ENCODE results near the gene HIPK3.
"Not testable (repeated sequence)": the region's sequence is repeated elsewhere in the genome, so short reads cannot be mapped to it uniquely, and the experiment has no call there.

HIPK3 gene

GRCh38 chr11:33294797-33295196 lies 37.6 kb downstream of the HIPK3 start:
- no peak for DNase-seq (ENCODE audit: low spot score in 2 of 2)
- Histone ChIP-seq H3K9me3 (no peaks in the 10 kb centered on the region), H3K27me3 (ENCODE audit: low read depth) (no peaks in the 10 kb centered on the region), H3K4me1 (peaks cover 1% of the 10 kb centered on the region; the same call in 1 of the 2 replicates), H3K36me3 (replicated peaks) (peaks cover 1% of the 10 kb centered on the region; the same call in 1 of the 2 replicates), H3K4me3 (no peak overlapping the region)
- in situ Hi-C loops (cut with MboI; ENCODE audit: low sequenced_read_pairs) = no loop called here

- Histone ChIP-seq H3K36me3 (replicated peaks) (no peaks in the 10 kb centered on the region), H3K27me3 (ENCODE audit: low read depth) (no peaks in the 10 kb centered on the region), H3K9me3 (no peaks in the 10 kb centered on the region), H3K4me1 (no peaks in the 10 kb centered on the region), H3K4me3 (no peak overlapping the region)
- no peak for DNase-seq (ENCODE audit: low spot score in 2 of 2)
- in situ Hi-C loops (cut with MboI; ENCODE audit: low sequenced_read_pairs) = no loop called here
These were observed 39.5 kb downstream of the HIPK3 start for GRCh38 chr11:33296695-33297094.

- H3K27me3 ChIP-seq (ENCODE audit: low read depth) = no peaks in the 10 kb centered on the region
- no peak for DNase-seq (ENCODE audit: low spot score in 2 of 2)
- no peaks in the 10 kb centered on the region for H3K36me3 ChIP-seq (replicated peaks)
- no peaks in the 10 kb centered on the region for H3K9me3 ChIP-seq
- no peak overlapping the region for H3K4me3 ChIP-seq
- in situ Hi-C loops (cut with MboI; ENCODE audit: low sequenced_read_pairs) = no loop called here
- H3K4me1 ChIP-seq = peaks cover 18% of the 10 kb centered on the region
These were observed 46.4 kb downstream of the HIPK3 start for GRCh38 chr11:33303541-33303940.

- H3K27me3 ChIP-seq (ENCODE audit: low read depth); H3K4me3 ChIP-seq; in situ Hi-C loops (cut with MboI; ENCODE audit: low sequenced_read_pairs); H3K36me3 ChIP-seq (replicated peaks); DNase-seq (ENCODE audit: low spot score in 2 of 2); H3K9me3 ChIP-seq: not testable (repeated sequence)
- H3K4me1 ChIP-seq = peaks cover 38% of the 10 kb centered on the region
These were observed 49.6 kb downstream of the HIPK3 start for GRCh38 chr11:33306821-33307220.

DNA sequence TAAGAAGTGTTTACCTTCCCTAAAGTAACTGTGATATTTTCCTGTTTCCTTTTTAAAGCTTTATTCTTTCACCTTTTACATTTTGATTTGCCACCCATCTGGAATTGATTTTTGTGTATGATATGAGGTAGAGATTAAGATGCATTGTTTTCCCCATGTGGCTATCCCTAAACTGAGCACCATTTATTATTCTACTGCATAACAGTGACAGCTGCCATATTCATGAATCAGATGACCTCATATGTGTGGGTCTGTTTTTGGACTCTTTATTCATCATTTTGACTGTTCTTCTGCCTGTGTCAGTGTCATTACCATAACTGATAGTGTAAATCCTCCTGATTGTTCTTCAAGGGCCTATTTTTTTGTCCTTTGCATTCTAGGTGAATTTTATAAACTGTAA lies 50.8 kb downstream of the HIPK3 start:
- H3K4me3 ChIP-seq = no peak overlapping the region
- H3K9me3 ChIP-seq = no peaks in the 10 kb centered on the region
- no peak for DNase-seq (ENCODE audit: low spot score in 2 of 2)
- H3K27me3 ChIP-seq (ENCODE audit: low read depth) = no peaks in the 10 kb centered on the region
- in situ Hi-C loops (cut with MboI; ENCODE audit: low sequenced_read_pairs) = no loop called here
- peaks cover 42% of the 10 kb centered on the region for H3K4me1 ChIP-seq
- no peaks in the 10 kb centered on the region for H3K36me3 ChIP-seq (replicated peaks)

GRCh38 chr11:33309118-33309517 lies 51.9 kb downstream of the HIPK3 start:
- Histone ChIP-seq H3K9me3 (no peaks in the 10 kb centered on the region), H3K4me3 (no peak overlapping the region), H3K36me3 (replicated peaks) (no peaks in the 10 kb centered on the region), H3K4me1 (peaks cover 38% of the 10 kb centered on the region), H3K27me3 (ENCODE audit: low read depth) (no peaks in the 10 kb centered on the region)
- DNase-seq (ENCODE audit: low spot score in 2 of 2) = no peak
- in situ Hi-C loops (cut with MboI; ENCODE audit: low sequenced_read_pairs) = no loop called here

DNA sequence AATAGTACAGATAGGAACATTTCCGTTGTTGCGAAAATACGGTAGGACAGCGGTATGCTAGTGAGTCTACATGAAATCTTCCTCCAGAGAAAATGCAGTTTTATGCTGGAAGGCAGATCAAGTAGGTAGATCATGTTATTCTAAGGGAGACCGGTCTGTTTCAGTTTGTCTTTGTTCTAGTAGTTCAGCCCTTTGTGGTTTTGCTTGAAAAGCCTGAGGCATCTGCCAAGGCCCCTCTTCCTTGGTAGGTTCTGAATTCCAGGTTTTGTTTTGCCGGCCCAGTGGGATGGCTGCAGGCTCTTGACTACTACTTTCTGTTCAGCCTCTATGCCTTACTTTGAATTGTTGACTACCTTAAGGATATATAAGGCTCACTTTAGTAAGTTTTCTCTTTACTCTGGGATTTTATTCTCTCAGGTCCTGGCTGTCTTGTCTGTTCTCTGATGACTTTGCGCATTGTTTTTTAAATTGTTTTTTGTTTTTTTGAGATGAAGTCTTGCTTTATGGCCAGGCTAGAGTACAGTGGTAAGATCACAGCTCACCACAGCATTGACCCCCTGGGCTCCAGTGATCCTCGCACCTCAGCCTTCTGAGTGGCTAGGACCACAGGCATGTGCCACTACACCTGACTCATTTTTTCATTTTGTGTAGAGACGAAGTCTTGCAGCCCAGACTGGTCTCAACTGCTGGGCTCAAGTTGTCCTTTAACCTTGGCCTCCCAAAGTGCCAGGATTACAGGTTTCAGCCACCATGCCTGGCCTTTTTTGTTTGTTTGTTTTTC lies 53.7 kb downstream of the HIPK3 start:
- H3K36me3 ChIP-seq (replicated peaks) = no peaks in the 10 kb centered on the region
- in situ Hi-C loops (cut with MboI; ENCODE audit: low sequenced_read_pairs) = no loop called here
- no peaks in the 10 kb centered on the region for H3K9me3 ChIP-seq
- DNase-seq (ENCODE audit: low spot score in 2 of 2) = peak; percentile 51
- H3K4me1 ChIP-seq = peaks cover 38% of the 10 kb centered on the region
- H3K4me3 ChIP-seq = no peak overlapping the region
- no peaks in the 10 kb centered on the region for H3K27me3 ChIP-seq (ENCODE audit: low read depth)

- Histone ChIP-seq H3K36me3 (replicated peaks) (no peaks in the 10 kb centered on the region), H3K4me3 (no peak overlapping the region), H3K9me3 (no peaks in the 10 kb centered on the region), H3K27me3 (ENCODE audit: low read depth) (no peaks in the 10 kb centered on the region), H3K4me1 (peaks cover 41% of the 10 kb centered on the region)
- DNase-seq (ENCODE audit: low spot score in 2 of 2) = no peak
- in situ Hi-C loops (cut with MboI; ENCODE audit: low sequenced_read_pairs) = no loop called here
These were observed 54.5 kb downstream of the HIPK3 start for GRCh38 chr11:33311680-33312079.

- Histone ChIP-seq H3K27me3 (ENCODE audit: low read depth) (no peaks in the 10 kb centered on the region), H3K36me3 (replicated peaks) (no peaks in the 10 kb centered on the region), H3K4me1 (peaks cover 15% of the 10 kb centered on the region), H3K4me3 (no peak overlapping the region), H3K9me3 (no peaks in the 10 kb centered on the region)
- in situ Hi-C loops (cut with MboI; ENCODE audit: low sequenced_read_pairs) = no loop called here
- DNase-seq (ENCODE audit: low spot score in 2 of 2) = no peak
These were observed 58.6 kb downstream of the HIPK3 start for GRCh38 chr11:33315822-33316221.

GRCh38 chr11:33317662-33318061 lies 60.5 kb downstream of the HIPK3 start:
- H3K9me3 ChIP-seq = no peaks in the 10 kb centered on the region
- in situ Hi-C loops (cut with MboI; ENCODE audit: low sequenced_read_pairs) = no loop called here
- DNase-seq (ENCODE audit: low spot score in 2 of 2) = no peak
- peaks cover 10% of the 10 kb centered on the region for H3K4me1 ChIP-seq
- no peaks in the 10 kb centered on the region for H3K36me3 ChIP-seq (replicated peaks)
- H3K4me3 ChIP-seq = no peak overlapping the region
- no peaks in the 10 kb centered on the region for H3K27me3 ChIP-seq (ENCODE audit: low read depth)

GRCh38 chr11:33320016-33320813 lies 63.0 kb downstream of the HIPK3 start:
- in situ Hi-C loops (cut with MboI; ENCODE audit: low sequenced_read_pairs) = no loop called here
- H3K4me3 ChIP-seq = no peak overlapping the region
- no peaks in the 10 kb centered on the region for H3K9me3 ChIP-seq
- no peak for DNase-seq (ENCODE audit: low spot score in 2 of 2)
- no peaks in the 10 kb centered on the region for H3K27me3 ChIP-seq (ENCODE audit: low read depth)
- H3K36me3 ChIP-seq (replicated peaks) = no peaks in the 10 kb centered on the region
- H3K4me1 ChIP-seq = peaks cover 12% of the 10 kb centered on the region

GRCh38 chr11:33320814-33321330 lies 63.7 kb downstream of the HIPK3 start:
- Histone ChIP-seq H3K9me3 (no peaks in the 10 kb centered on the region), H3K4me1 (peaks cover 7% of the 10 kb centered on the region), H3K27me3 (ENCODE audit: low read depth) (no peaks in the 10 kb centered on the region), H3K36me3 (replicated peaks) (no peaks in the 10 kb centered on the region), H3K4me3 (no peak overlapping the region)
- no peak for DNase-seq (ENCODE audit: low spot score in 2 of 2)
- in situ Hi-C loops (cut with MboI; ENCODE audit: low sequenced_read_pairs) = no loop called here

DNA sequence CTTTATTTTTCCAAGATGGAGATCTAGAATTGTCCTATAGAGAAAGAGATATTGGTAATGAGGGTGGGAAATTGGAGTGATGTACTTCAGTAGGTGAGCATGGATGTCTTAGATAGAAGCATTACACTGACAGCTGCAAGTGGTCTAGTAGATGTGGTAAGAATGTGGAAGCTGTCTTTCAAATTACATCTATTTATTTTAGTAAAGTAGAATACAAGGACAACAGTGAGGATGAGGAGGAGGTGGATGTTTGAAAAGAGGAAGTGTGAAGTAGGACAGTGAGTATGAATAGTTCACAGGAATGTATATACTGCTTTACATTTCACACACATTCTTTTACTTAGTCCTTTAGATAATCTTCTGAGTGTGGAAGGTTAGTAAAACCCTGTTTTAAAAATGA lies 64.2 kb downstream of the HIPK3 start:
- no peaks in the 10 kb centered on the region for H3K36me3 ChIP-seq (replicated peaks)
- no peaks in the 10 kb centered on the region for H3K27me3 ChIP-seq (ENCODE audit: low read depth)
- peaks cover 4% of the 10 kb centered on the region for H3K4me1 ChIP-seq
- DNase-seq (ENCODE audit: low spot score in 2 of 2) = no peak
- in situ Hi-C loops (cut with MboI; ENCODE audit: low sequenced_read_pairs) = no loop called here
- no peak overlapping the region for H3K4me3 ChIP-seq
- H3K9me3 ChIP-seq = no peaks in the 10 kb centered on the region

- Histone ChIP-seq H3K27me3 (ENCODE audit: low read depth) (no peaks in the 10 kb centered on the region), H3K36me3 (replicated peaks) (no peaks in the 10 kb centered on the region), H3K4me3 (no peak overlapping the region), H3K4me1 (peaks cover 4% of the 10 kb centered on the region), H3K9me3 (no peaks in the 10 kb centered on the region)
- no peak for DNase-seq (ENCODE audit: low spot score in 2 of 2)
- in situ Hi-C loops (cut with MboI; ENCODE audit: low sequenced_read_pairs) = no loop called here
These were observed 66.2 kb downstream of the HIPK3 start for GRCh38 chr11:33323421-33323820.

All from HAP-1 (cell line).